GM19239 (cell line): ENCODE data around the gene NEK11.
"Not testable (repeated sequence)": the region's sequence is repeated elsewhere in the genome, so short reads cannot be mapped to it uniquely, and the experiment has no call there.

ENCODE experiments used
- DNase-seq: peaks from one replicate; pipeline ENCODE4 v3.0.0; 2011; ENCODE audit warnings: low spot score; ENCODE audit not compliant: insufficient read length
- FAIRE-seq: peaks from 2 replicates; lab custom pipeline; 2011; peaks lifted over from hg19 to GRCh38; lab: Jason Lieb, UNC

The NEK11 gene

GRCh38 chr3:131349946-131350347 lies 323.3 kb downstream of the NEK11 start:
- FAIRE-seq (no peak), DNase-seq (no peak)

DNA sequence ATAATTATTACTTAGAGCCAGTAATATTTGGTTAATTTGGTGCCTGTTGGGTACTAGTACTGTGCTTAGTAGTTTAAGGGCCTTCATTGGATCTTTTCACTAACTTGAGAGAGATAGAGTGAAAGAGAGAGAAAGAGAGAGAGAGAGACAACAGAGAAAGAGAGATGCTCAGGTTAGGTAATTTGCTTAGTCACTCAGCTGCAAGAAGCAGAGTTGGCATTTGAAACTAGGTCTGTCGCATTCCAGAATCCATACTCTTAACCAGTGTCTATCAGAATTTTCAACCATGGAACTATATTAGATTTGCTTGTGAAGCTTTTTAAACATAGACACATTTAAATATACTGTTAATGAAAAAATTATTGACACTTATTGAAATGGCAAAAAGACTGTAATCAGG lies 323.8 kb downstream of the NEK11 start:
- no peak for FAIRE-seq
- DNase-seq, result no peak

GRCh38 chr3:131353016-131353877 lies 326.6 kb downstream of the NEK11 start:
- FAIRE-seq (peak; percentile 82), DNase-seq (no peak)

GRCh38 chr3:131353986-131354385 lies 327.3 kb downstream of the NEK11 start:
- DNase-seq, result no peak
- peak; percentile 14 for FAIRE-seq

- DNase-seq, result no peak
- no peak for FAIRE-seq
These were observed 329.4 kb downstream of the NEK11 start for GRCh38 chr3:131356006-131356595.

DNA sequence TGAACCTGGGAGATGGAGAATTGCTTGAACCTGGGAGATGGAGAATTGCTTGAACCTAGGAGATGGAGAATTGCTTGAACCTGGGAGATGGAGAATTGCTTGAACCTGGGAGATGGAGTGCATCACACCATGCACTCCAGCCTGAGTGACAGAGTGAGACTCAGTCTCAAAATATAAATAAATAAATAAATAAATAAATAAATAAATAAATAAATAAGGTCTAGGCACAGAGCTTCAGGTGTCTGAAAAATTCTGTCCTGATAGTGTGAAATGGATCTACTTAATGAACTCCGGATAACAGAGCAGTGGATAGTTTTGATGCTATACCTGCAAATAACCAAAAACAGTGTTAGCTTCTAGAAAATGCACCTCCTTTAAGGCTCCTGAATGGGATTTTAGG lies 330.6 kb downstream of the NEK11 start:
- FAIRE-seq, result no peak
- DNase-seq, result no peak

DNA sequence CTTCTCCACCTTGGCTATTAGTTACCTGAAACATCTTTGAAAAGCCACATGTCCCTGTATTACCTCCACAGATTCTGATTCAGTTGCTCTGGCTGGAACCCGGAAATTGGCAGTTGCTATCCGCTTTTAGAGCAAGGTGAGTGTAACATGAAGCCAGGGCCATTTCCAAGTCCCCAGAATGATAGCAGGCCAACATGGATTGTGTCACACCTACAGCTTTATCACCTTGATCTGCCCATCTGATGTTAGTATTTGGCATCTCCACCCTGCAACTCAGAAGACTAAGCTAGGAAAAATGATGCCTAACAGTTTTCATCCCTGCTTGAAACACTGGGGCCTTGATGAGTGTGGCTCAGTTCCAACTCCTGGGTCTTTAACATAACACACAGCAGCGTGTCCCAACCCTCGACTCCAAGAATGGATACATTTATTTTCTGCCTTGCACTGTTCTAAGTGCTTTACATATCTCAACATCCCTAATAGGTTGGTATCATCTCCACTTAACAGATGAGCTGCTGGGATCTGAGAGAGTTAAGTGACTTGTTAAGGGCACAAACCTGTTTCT lies 333.6 kb downstream of the NEK11 start:
- FAIRE-seq (no peak), DNase-seq (no peak)

- FAIRE-seq, DNase-seq: not testable (repeated sequence)
These were observed 334.4 kb downstream of the NEK11 start for GRCh38 chr3:131361066-131361463.

DNA sequence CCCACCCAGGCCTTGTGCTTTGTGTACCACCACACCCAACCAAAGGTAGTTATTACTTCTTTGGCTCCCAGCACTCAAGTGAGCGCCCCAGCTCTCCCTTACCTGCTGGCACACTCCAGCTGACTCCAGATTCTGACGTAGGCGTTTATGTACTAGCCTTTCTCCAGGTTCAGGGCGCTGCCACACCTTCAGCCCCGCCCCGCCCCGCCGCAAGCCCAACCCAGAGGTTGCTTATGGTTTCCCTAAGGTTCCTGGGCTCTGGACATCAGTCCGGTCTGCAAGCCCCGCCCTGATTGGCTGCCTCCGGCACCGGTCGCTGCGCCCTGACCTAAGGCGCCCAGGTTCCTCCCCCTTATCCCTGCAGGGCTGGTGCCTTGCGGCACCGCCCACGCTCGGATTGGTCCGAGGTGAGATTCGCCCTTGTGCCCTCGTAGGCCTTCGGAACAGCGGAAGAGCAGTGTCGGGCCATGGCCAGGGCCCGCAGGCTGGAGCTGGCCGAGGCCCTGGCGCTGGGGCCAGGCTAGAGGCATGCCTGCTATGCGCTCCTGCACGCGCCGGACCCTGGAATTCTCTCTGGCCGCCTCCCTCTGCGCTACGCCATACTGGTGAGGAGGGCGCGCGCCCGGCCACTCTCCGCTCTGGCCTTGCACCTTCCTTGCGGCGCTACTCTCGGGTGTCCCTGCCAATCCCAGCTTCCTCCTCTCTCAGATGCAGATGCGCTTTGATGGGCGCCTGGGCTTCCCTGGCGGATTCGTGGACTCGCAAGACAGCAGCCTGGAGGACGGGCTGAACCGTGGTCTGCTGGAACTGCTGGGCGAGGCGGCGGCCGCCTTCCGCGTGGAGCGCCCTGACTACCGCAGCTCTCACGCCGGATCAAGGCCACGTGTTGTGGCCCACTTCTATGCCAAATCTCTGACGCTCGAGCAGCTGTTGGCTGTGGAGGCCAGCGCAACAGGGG lies 335.1 kb downstream of the NEK11 start:
- FAIRE-seq (peak; percentile 80), DNase-seq (peak; percentile 70)

- DNase-seq (no peak), FAIRE-seq (no peak)
These were observed 336.6 kb downstream of the NEK11 start for GRCh38 chr3:131363275-131363674.

- DNase-seq (no peak), FAIRE-seq (peak; percentile 21)
These were observed 344.4 kb downstream of the NEK11 start for GRCh38 chr3:131370935-131371687.

- no peak for DNase-seq
- FAIRE-seq, result no peak
These were observed 345.0 kb downstream of the NEK11 start for GRCh38 chr3:131371688-131372066.

DNA sequence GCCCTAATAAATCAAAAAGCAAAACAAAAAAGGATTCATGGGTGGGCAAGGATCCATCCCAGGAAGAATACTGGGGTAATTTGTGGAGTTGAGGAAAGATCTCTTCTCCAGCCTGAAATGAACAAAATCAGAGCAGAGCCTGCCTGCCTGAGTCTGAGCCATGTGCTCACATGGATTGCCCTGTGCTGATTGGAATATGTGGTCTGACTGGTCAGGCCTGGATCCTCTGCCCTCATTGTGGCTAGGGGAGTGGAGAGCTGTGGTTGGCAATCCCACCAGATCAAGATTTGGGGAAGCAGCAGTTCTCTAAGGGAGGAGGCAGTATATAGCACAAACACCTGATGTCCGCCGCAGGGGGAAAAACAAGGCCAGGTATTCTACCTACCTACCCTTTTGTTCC lies 348.1 kb downstream of the NEK11 start:
- DNase-seq, result no peak
- no peak for FAIRE-seq

GRCh38 chr3:131380821-131381444 lies 354.3 kb downstream of the NEK11 start:
- not testable (repeated sequence) for DNase-seq, FAIRE-seq

DNA sequence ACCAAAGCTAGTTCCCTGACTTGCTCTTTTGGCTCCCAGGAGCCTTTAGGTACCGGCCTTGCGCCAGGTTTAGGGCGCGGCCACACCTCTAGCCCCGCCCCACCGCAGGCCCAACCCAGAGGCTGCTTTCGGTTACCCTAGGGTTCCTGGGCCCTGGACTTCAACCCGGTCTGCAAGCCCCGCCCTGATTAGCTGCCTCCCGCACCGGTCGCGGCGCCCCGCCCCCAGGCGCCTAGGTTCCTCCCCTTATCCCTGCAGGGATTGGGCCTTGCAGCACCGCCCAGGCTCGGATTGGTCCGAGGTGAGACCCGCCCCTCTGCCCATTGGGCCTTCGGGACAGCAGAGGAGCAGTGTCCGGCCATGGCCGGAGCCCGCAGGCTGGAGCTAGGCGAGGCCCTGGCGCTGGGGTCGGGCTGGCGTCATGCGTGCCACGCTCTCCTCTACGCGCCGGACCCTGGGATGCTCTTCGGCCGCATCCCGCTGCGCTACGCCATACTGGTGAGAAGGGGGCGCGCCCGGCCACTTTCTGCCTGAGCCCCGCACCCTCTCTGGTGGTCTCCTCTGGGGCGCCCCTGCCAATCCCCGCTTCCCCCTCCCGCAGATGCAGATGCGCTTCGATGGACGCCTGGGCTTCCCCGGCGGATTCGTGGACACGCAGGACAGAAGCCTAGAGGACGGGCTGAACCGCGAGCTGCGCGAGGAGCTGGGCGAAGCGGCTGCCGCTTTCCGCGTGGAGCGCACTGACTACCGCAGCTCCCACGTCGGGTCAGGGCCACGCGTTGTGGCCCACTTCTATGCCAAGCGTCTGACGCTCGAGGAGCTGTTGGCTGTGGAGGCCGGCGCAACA lies 355.0 kb downstream of the NEK11 start, which contains the start of gene NUDT16:
TSS of gene NUDT16 (plus strand) at position 330 of the 847 bp plus-strand sequence. CDS start at position 361, 31 bp downstream.
- FAIRE-seq (peak; percentile 100), DNase-seq (peak; percentile 91)

GRCh38 chr3:131386429-131387165 lies 359.9 kb downstream of the NEK11 start:
- DNase-seq (no peak), FAIRE-seq (peak; percentile 28)

- no peak for FAIRE-seq
- DNase-seq, result no peak
These were observed 361.3 kb downstream of the NEK11 start for GRCh38 chr3:131387796-131388489.
